Small intestine (tissue), 7 donors: ENCODE measurements around the gene SNX14. TPM values are rescaled to one million over a fixed set of nuclear protein-coding genes. Genes with fewer than 3 reads are reported as not detected.
"Not testable (repeated sequence)": the region's sequence is repeated elsewhere in the genome, so short reads cannot be mapped to it uniquely, and the experiment has no call there.

Experiments
- DNase-seq, 2 donors: peaks; one replicate each; pipeline versions ENCODE4 v3.0.0 to v3.0.0-alpha.2; 2013
- FAIRE-seq: peaks from 2 replicates; lab custom pipeline; 2012; peaks lifted over from hg19 to GRCh38; lab: Jason Lieb, UNC
- H3K27ac ChIP-seq, 3 donors: one replicate each; pipeline ENCODE4 v1.5.1; 2013; ENCODE audit warnings: low read length in 2 of 3, mild to moderate bottlenecking in 2 of 3, control low read depth in 1 of 3, inconsistent platforms in 1 of 3, low read depth in 1 of 3, moderate library complexity in 1 of 3
- H3K27me3 ChIP-seq, 3 donors: one replicate each; pipeline ENCODE4 v1.6.1; 2013; ENCODE audit warnings: low read length in 3 of 3, inconsistent platforms in 1 of 3; ENCODE audit not compliant: control insufficient read depth in 3 of 3, insufficient read depth in 3 of 3
- H3K36me3 ChIP-seq, 3 donors: one replicate each; pipeline ENCODE4 v1.6.1; 2013; ENCODE audit warnings: low read length in 3 of 3, inconsistent platforms in 1 of 3, low read depth in 1 of 3, mild to moderate bottlenecking in 1 of 3, moderate library complexity in 1 of 3; ENCODE audit not compliant: control insufficient read depth in 3 of 3, insufficient read depth in 2 of 3
- H3K4me1 ChIP-seq, 3 donors: one replicate each; pipeline ENCODE4 v1.6.1; 2013; ENCODE audit warnings: low read length in 2 of 3, inconsistent platforms in 1 of 3, low read depth in 1 of 3, mild to moderate bottlenecking in 1 of 3, moderate library complexity in 1 of 3; ENCODE audit not compliant: control insufficient read depth in 3 of 3, insufficient read depth in 2 of 3
- H3K4me3 ChIP-seq, 3 donors: one replicate each; pipeline ENCODE4 v1.5.1; 2013; ENCODE audit warnings: low read length in 3 of 3, control low read depth in 1 of 3, inconsistent platforms in 1 of 3, low read depth in 1 of 3, mild to moderate bottlenecking in 1 of 3, moderate library complexity in 1 of 3
- H3K9me3 ChIP-seq, 2 donors: one replicate each; pipeline ENCODE4 v1.6.1; 2013; ENCODE audit warnings: low read depth in 1 of 2, low read length in 1 of 2; ENCODE audit not compliant: control insufficient read depth in 2 of 2, insufficient read depth in 1 of 2
- WGBS, 3 donors: extraction: QIAGEN DNeasy Blood & Tissue Kit; methylation state at CpG; one replicate each; pipeline ENCODE4 v1.1.7; 2013; 5-methylcytosine and 5-hydroxymethylcytosine counted together
- polyA plus RNA-seq, 4 donors: library from polyadenylated mRNA; stranded (reverse) in 3 of 4; unstranded in 1 of 4; fragments of 200-250 nt in 3 of 4; fragments of 120-200 nt in 1 of 4; gene quantifications; one replicate each; pipeline versions ENCODE4 v1.2.1 to v1.2.3, GENCODE V29; 2013
- donor health status: healthy with polysubstance abuse.
- donor health status: control.
- donor health status: control.
- donor health status: Bipolar disorder and iron deficiency.
- donor health status: healthy.

Gene SNX14
- polyA plus RNA-seq, 4 donors: 43.2 to 98.4 (median 54.0) TPM

GRCh38 chr6:85632164-85632942 lies 38.7 kb upstream of the SNX14 start:
- FAIRE-seq: no peak
- no peak for DNase-seq
- Histone ChIP-seq H3K36me3 (peaks cover 18 to 43% (median 22%) of the 10 kb centered on the region in 3 donors), H3K4me1 (no peaks in the 10 kb centered on the region), H3K4me3 (no peak overlapping the region), H3K9me3 (no peaks in the 10 kb centered on the region), H3K27ac (no peak overlapping the region), H3K27me3 (no peaks in the 10 kb centered on the region)
- 90 to 95% (median 94%) methylated on average over 6 of the region's 6 CpGs for WGBS, 3 donors

GRCh38 chr6:85631117-85631516 lies 37.5 kb upstream of the SNX14 start:
- H3K9me3 ChIP-seq, DNase-seq, H3K27ac ChIP-seq, H3K4me3 ChIP-seq, H3K4me1 ChIP-seq, H3K27me3 ChIP-seq, FAIRE-seq: not testable (repeated sequence)
- peaks cover 17 to 46% (median 20%) of the 10 kb centered on the region in 3 donors for H3K36me3 ChIP-seq
- 94 to 96% (median 96%) methylated on average over 5 of the region's 5 CpGs for WGBS, 3 donors

GRCh38 chr6:85628353-85628752 lies 34.7 kb upstream of the SNX14 start:
- no peaks in the 10 kb centered on the region for H3K9me3 ChIP-seq
- 89 to 94% (median 93%) methylated on average over 1 of the region's 1 CpG for WGBS, 3 donors
- H3K4me3 ChIP-seq: no peak overlapping the region
- no peak overlapping the region for H3K27ac ChIP-seq
- FAIRE-seq: no peak
- H3K27me3 ChIP-seq: no peaks in the 10 kb centered on the region
- no peaks in the 10 kb centered on the region for H3K4me1 ChIP-seq
- no peak for DNase-seq
- H3K36me3 ChIP-seq: peaks cover 17 to 34% (median 19%) of the 10 kb centered on the region in 3 donors

- Histone ChIP-seq H3K27ac (no peak overlapping the region), H3K4me3 (no peak overlapping the region), H3K4me1 (no peaks in the 10 kb centered on the region), H3K36me3 (peaks cover 20 to 34% (median 31%) of the 10 kb centered on the region in 3 donors), H3K9me3 (no peaks in the 10 kb centered on the region), H3K27me3 (no peaks in the 10 kb centered on the region)
- no peak for FAIRE-seq
- DNase-seq: no peak
- WGBS, 3 donors: 90 to 98% (median 90%) methylated on average over 2 of the region's 2 CpGs
These were observed 26.6 kb upstream of the SNX14 start for GRCh38 chr6:85620308-85620707.

GRCh38 chr6:85614780-85615179 lies 21.1 kb upstream of the SNX14 start:
- DNase-seq (no peak), FAIRE-seq (no peak)
- H3K9me3 ChIP-seq: no peaks in the 10 kb centered on the region
- H3K27ac ChIP-seq: no peak overlapping the region
- 97 to 98% (median 97%) methylated on average over 17 of the region's 17 CpGs for WGBS, 3 donors
- peaks cover 9 to 32% (median 25%) of the 10 kb centered on the region in 3 donors for H3K36me3 ChIP-seq
- H3K4me1 ChIP-seq: peaks cover 0 to 4% (median 0%) of the 10 kb centered on the region in 3 donors
- H3K4me3 ChIP-seq: no peak overlapping the region
- H3K27me3 ChIP-seq: no peaks in the 10 kb centered on the region

GRCh38 chr6:85612690-85613474 lies 19.2 kb upstream of the SNX14 start:
- Histone ChIP-seq H3K9me3 (no peaks in the 10 kb centered on the region), H3K4me1 (peaks cover 0 to 4% (median 0%) of the 10 kb centered on the region in 3 donors), H3K27ac (peak overlapping the region in 1 of 3 donors; percentile 48), H3K4me3 (no peak overlapping the region), H3K36me3 (peaks cover 7 to 29% (median 20%) of the 10 kb centered on the region in 3 donors), H3K27me3 (no peaks in the 10 kb centered on the region)
- FAIRE-seq (no peak), DNase-seq (peak in 1 of 2 donors; percentile 59)
- 87 to 95% (median 89%) methylated on average over 4 of the region's 4 CpGs for WGBS, 3 donors

GRCh38 chr6:85610182-85610895 lies 16.7 kb upstream of the SNX14 start:
- H3K27me3 ChIP-seq: no peaks in the 10 kb centered on the region
- no peak overlapping the region for H3K27ac ChIP-seq
- peaks cover 0 to 4% (median 0%) of the 10 kb centered on the region in 3 donors for H3K4me1 ChIP-seq
- FAIRE-seq: no peak
- H3K4me3 ChIP-seq: no peak overlapping the region
- H3K36me3 ChIP-seq: peaks cover 5 to 24% (median 9%) of the 10 kb centered on the region in 3 donors
- H3K9me3 ChIP-seq: no peaks in the 10 kb centered on the region
- 82 to 89% (median 84%) methylated on average over 2 of the region's 2 CpGs for WGBS, 3 donors
- no peak for DNase-seq

GRCh38 chr6:85602100-85602499 lies 8.4 kb upstream of the SNX14 start:
- 86 to 90% (median 87%) methylated on average over 4 of the region's 4 CpGs for WGBS, 3 donors
- no peak for FAIRE-seq

More at GRCh38 chr6:85602100-85602499, 8.4 kb upstream of the SNX14 start:
- no peak for DNase-seq
- no peaks in the 10 kb centered on the region for H3K27me3 ChIP-seq
- no peak overlapping the region for H3K4me3 ChIP-seq
- H3K9me3 ChIP-seq: no peaks in the 10 kb centered on the region
- no peaks in the 10 kb centered on the region for H3K4me1 ChIP-seq
- no peak overlapping the region for H3K27ac ChIP-seq
- H3K36me3 ChIP-seq: peaks cover 0 to 20% (median 2%) of the 10 kb centered on the region in 3 donors
